Limb (tissue), 2 donors: Measurements from ENCODE around the gene AIFM3.
"Not testable (repeated sequence)": the region's sequence is repeated elsewhere in the genome, so short reads cannot be mapped to it uniquely, and the experiment has no call there.

Source experiments
- DNase-seq, 2 donors: peaks; one replicate each; pipeline ENCODE4 v3.0.0-alpha.2; 2016; ENCODE audit errors: extremely low spot score in 2 of 2

AIFM3 gene

DNA sequence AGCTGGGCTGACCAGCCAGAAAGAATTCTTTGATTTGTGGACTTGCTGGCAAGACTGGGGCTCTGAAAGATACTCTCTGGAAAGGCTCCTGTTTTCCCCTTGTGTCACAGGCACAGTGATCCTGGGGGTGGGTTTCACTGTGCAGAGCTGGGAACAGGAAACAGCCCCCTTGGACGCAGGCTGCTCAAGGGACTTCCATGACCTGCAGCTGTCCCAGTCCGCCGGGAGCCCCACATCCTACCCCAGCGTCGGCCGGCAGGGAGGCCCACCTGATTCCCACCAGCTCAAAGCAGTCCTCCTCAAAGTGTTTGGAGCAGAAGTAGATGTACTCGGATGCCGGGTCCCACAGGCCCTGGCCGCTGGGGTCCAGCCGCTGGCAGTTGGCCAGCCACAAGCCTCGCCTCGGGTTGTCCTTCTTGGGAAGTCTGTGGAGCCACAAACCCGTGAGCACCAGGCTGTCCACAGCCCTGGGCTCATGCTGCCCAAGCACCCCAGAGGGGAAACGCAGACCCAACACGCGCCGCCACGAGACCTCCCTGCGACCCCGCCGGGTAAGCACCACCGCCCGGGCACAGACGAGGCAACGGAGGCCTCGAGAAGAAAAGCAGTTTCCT lies 34.0 kb downstream of the AIFM3 start:
- no peak for DNase-seq

DNA sequence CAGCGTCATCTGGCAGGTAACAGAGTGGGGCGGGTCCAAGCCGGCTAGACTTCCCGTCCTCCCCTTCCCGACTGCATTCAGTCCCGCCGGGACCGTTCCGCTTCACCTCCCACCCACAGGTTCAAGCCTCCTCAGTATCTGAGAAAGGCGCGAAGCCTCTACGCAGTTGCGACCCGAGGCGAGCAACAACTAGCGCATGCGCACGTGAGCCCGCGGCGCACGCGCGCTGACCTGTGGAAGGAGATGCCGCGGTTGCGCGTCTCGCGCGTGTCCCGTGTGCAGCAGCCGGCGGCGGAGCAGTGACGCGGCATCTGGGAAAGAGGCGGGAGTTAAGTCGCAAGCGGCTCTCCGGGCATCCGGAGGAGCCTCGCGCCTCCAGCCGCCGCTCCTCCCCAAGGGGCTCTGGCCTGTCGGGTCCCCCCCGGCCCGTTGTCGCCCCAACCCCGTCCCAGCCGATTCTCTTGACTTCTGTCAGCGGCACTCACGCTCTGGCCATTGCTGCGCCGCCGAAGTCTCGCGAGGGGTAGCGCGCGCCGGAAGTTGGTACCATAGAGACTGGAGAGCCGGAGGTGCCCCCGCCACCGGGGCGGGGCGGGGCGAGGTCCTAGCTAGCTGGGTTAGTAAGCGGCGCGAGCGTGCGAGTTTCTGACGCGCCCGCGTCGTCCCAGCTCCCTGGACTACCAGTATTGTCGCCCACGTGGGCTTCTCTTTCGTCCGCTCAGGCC lies 34.7 kb downstream of the AIFM3 start, which contains the start of gene THAP7:
TSS of gene THAP7 (minus strand) at position 518 of the 725 bp plus-strand sequence. CDS start at position 311, 207 bp downstream.
- DNase-seq: peak; percentile 94 to 98

DNA sequence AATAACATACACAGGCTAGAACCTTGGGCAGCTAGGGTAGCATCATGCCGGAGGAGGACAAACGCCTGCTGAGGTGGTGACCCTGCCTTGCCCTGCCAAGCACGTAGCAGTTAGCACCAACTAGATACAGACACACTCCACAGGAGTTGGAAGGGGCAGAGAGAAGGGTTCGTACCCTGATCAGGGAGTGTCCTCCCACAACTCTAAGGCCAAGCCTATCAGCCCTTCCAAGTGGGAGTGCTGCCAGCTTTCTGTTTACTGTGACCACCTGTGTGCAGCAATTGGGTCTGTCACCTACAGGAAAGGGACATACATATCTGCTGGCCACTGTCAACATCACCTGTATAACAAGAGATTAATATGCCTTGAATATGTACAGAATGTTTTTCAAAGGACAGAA lies 36.7 kb downstream of the AIFM3 start:
- DNase-seq: no peak

DNA sequence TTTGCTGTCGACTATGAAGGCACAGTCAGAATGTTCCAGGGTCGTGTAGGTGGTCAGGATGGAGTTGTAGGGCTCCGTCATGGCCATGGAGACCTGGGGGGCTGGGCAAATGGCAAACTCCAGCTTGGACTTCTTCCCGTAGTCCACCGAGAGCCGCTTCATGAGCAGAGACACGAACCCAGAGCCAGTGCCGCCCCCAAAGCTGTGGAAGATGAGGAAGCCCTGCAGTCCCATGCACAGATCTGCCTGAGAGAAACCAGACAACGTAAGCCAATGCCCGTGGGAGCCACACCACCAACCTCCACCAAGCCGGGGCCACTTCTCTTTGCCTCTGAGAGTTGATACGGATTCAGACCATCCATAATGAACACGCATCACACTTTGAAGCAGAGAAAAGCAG lies 42.2 kb downstream of the AIFM3 start:
- DNase-seq: not testable (repeated sequence)

DNA sequence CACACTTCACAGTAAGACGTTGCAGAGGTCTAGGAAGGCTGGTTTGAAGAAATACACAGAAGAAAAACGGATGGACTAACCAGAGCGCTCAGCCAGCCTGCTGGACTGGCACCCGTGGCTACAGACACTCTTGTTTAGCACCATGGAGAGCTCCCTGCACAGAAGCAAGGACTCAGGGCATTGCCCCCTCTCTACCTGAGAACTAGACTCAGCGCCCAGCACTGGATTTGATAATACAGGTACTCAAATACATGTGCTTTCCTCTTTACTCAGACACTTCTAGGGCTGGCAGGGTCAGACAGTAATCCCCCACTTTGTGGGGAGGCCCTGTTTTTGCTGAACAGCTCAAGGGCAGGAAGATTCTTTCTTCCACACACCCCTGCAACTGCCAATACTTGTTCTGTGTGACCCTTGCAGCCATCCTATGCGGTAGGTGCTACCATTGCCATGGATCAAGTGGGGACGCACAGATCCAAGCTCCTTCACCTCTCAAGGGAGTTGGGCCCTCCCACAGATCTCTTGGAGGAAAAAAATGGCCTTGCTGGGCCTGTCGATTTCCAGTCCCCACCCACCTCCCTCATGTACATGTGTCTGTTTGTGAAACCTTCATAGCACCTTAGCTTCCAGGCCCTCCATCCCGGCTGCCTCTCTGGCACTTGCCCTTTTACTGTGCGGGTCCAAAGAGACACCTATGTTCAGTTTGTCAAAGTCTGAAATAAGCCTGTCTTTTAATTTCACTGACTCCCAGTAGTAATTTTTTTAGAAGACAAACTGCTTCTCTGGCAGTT lies 42.8 kb downstream of the AIFM3 start:
- peak; percentile 25 to 63 for DNase-seq

DNA sequence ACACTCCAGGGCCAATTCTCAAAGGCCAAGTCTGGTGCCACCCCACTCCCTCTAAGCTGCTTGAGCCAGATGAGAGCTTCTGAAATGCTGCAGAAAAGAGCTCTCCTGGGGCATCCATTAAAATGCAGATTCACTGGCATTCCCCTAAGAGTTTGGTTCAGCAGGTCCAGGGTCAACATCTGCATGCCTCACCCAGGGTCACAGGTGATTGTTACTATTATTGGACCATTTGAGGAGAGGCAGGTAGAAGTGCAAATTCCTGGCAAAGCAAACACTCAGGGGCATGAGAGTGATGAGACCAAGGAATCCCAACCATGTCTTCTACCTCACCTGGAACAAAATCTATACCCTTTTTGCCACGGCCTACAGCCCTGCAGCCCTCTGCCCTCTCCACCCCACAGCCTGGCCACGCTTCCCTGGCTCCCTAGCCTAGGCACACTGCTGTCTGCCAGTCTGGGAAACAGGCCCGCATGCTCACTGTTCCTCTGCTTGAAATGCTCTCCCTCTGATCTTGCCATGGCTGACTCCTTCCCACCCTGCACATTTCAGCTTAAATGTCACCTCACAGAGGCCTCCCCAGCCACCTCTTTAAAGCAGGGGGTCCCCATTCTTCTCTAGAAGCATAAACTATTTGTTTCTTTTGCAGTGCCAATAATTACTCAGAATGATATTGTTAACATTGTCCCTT lies 43.5 kb downstream of the AIFM3 start:
- DNase-seq: no peak

DNA sequence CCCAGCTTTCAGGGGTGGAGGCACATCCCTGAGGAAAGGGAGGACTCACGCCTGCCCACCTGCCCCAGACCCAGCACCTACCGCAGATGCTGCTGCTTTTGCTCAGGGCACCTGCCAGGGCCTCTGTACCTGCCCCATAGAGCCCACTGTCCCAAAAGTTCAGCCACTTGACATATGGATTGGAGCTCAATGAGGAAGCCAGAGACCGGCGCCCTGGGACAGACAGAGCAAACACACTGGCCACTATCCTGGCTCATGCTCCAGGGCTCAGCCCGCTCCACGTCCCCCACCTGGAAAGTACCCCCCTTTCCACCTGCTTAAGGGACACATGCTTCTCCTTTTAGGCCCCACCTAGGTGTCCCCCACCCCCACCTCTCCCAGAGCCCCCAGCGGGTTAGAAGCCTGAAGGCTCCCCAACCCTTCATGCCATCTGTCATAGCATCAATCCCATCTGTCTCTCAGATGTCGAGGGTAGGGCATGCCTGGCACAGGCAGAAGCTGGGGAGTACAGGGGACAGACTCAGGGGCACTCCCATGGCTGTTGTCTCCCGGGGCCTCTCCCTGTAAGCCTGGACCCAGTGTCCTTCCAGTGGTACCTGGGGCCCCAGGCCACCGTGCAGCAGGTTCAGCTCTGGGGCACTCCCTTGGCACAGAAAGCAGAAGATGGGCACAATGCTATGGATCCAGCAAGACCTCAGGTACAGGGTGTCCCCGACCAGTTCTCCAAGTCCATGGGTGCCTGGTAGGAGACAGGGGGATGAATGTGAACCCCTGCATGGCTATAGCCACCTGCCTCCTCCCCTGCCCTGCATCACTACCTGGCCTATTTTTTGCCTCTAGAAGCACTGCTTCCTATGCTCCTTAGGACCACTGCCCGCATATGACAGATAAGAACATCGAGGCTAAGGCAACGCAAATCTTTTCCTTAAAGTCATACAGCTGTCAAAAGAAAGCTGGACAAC lies 45.7 kb downstream of the AIFM3 start:
- no peak for DNase-seq

DNA sequence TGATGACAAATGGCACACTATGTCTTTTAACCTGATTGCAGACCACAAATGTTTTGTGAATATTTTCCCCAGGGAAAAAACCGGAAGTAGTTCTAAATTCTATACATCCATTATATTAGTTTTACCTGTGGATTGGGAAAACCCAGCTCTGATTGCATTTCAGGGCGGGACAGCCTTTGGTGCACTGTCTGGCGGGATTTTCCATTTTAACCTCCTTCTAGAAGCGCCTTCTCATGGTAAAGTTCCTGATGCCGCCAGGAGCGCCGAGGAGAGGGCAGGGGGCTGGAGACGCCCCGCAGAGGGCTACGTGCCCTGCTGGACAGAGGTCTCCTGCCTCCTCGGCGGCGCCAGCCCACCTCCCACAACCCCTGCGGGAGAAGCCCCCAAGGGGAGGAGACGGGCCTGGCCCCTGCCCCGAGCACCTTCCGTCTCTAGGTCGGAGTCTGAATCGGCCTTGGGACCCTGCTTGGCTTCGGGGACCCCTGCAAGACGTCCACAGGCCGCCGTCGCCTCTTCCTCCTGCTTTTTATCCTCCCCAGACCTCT lies 46.7 kb downstream of the AIFM3 start:
- DNase-seq: no peak

DNA sequence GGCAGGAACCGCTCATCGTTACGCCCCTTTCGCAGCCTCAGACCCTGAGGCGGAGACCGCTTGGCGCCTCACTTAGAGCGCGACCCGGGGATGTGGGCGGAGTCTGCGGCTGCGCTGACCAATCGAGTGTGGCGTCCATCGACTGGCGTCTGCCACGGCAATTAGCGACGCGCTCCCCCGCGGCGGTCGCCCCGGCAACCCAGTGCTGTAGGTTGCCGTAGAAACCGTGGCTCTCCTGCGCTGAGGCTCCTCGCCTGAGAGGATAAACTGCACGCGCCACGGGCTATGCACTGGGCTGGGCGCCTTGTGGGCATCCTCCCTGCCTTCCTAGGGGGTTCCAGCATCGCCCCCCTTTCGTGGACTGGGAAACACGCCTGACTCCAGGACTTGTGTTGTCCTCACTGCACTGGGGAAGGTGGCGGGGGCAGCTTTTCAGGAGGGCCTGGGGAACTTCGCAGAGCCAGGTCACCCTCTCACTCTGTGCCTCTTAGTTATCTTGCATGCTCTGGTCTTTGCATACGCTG lies 47.2 kb downstream of the AIFM3 start:
- DNase-seq: peak; percentile 90 to 92

DNA sequence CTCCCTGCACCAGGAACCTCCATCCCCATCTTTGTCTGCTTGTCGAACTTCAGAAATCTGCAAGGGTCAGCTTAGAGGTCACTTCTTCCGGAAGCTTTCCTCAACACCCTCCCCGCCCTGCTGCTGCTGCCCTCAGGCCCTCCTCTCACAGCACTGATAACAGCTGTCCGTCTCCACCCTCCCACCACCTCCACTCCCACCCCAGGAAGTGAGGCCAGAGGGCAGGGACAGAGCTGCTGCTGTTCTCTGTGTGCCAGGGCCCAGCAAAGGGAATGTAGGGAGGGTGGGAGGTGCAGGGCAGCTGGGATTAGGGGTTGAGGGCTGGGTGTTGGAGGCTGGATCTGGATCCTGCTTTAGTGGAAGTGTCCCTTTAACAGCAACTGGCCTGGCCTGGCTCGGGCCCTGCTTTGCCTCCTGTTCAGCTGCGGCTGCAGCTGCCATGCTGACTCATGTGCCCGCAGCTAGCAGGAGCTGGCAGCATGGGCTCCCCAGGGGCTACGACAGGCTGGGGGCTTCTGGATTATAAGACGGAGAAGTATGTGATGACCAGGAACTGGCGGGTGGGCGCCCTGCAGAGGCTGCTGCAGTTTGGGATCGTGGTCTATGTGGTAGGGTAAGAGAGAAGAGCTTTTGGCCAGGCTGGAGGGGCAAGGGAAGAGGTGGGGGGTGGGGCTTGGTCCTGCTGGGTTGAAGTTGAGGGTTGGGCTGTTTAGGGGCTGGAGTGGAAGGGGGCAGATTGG lies 47.8 kb downstream of the AIFM3 start, which contains the start of gene P2RX6:
TSS of gene P2RX6 (plus strand) at position 440 of the 740 bp plus-strand sequence. CDS start at position 450, 10 bp downstream.
- peak; percentile 60 to 69 for DNase-seq

DNA sequence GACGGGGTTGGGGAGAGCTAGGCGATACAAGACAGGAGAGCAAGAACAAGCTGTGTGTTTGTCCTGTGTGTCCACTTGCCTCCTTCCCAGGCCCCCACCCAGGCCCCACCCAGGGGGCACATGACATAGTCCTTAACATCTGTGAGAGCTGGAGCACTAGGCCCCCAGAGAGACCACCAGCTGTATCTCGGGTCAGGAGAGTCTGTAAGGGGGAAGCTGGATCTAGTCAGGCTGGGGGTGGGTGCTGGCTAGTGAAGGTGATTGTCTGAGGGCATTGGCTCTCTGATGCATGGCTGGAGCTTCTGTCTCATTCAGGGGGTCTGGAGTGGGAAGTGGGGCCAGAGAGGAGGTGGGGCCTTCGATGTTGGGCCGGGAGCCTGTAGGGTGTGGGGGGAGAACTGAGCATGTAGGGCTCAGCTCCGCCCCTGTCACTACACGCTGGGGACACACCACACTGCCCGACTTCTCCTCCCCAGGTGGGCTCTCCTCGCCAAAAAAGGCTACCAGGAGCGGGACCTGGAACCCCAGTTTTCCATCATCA lies 48.5 kb downstream of the AIFM3 start:
- DNase-seq: peak in 1 of 2 donors; percentile 30

DNA sequence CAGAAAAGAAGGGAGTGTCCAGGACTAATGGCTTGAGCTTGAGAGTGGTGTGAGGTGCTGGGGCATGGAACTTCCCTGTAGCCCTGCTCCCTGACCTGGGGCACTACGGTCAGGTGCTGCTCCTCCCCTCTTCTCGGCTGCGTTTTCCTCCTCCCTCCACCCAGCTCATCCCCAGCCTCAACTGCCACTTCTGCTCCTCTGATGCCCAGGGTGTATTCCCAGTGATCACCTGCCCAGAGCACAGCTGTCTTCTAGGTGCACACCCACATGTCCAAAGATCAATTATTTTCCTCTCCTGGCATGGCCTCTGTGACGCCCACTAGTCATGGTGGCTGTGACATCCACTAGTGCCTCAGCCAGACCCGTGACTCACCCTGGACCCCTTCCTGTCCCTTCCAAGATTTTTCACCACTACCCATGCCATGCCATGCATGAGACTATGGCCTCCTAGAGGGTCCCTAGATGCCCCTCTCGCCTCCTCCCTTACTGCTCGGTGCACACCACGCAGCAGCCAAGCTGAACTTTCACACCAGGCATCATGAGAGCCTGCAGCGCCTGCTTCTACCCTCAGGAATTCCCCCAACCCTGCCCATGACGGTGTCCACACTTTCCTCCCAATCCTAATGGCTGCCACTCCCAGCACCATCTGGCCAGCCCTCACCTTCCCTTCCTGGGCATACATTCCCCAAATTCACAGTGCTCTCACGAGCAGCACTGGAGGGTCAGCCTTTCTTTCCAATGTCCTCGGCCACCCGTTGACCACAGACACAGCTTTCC lies 49.8 kb downstream of the AIFM3 start:
- DNase-seq: no peak

DNA sequence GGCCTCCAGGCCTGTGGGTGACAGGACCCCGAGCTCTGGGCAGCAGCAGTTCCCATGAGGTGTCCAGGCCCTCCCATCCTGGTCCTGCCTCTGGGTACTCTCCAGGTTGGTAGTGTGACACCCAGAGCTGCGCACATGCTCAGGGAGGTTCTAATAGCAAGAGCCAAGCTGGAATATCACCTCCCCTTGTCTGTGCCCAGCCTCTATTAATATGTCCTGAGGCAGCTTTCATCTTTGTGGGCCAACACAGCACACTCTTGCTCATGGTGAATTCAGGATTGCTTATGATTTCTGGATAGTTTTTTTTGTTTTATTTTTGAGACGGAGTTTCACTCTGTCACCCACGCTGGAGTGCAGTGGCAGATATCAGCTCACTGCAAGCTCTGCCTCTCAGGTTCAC lies 51.3 kb downstream of the AIFM3 start:
- no peak for DNase-seq

DNA sequence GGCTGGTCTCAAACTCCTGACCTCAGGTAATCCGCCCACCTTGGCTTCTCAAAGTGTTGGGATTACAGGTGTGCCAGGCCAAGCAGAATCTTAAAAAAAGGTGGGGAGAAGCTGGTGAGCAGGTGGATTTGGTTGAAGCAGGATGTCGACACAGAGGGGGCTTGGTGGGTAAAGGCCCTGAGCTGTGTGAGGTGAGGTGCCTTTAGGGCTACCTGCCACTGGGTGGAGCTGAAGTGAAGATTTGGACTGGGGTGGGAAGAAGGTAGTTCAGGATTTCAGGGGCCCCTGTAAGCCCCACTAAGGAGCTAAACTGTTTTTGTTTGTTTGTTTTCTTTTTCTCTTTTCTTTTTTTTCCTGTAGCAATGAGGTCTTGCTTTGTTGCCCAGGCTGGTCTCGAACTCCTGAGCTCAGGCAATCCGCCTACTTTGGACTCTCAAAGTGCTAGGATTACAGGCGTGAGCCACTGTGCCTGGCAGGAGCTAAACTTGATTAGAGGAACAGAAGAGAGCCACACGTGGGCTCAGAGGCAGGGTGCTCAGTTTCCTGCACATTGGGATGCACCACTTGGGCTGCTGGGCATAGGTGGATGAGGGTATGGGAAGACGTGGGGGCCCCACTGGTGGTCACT lies 53.9 kb downstream of the AIFM3 start:
- DNase-seq: no peak

DNA sequence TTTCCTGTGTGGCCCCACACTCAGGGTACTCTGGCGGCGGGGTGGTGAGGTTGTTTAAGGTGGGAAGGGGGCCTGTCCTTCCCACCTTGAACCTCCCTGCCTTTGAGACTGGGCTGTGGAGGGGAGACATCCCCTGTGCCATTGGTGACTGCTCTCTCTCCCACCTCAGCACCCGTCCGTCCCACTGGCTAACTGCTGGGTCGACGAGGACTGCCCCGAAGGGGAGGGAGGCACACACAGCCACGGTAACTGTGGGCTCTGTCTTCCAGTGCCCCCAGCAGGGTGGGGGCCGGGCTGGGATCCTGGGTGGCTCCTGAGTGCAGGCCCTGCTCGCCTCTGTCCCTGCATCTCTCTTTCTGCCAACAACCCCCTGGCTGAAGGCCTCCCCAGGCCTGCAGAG lies 55.5 kb downstream of the AIFM3 start:
- no peak for DNase-seq

DNA sequence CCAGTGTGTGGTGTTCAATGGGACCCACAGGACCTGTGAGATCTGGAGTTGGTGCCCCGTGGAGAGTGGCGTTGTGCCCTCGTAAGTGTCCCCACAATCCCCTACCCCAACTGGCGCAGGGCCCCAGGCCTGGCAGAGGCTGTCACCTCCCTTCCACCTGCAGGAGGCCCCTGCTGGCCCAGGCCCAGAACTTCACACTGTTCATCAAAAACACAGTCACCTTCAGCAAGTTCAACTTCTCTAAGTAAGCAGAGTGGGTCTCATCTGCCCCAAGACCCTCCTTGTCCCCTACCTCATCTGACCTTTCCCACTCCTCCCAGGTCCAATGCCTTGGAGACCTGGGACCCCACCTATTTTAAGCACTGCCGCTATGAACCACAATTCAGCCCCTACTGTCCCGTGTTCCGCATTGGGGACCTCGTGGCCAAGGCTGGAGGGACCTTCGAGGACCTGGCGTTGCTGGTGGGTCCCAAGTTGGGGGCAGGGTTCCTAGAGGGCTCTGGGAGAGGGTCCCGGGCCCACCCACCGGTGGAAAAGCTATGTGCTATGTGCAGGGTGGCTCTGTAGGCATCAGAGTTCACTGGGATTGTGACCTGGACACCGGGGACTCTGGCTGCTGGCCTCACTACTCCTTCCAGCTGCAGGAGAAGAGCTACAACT lies 56.0 kb downstream of the AIFM3 start:
- DNase-seq: no peak

DNA sequence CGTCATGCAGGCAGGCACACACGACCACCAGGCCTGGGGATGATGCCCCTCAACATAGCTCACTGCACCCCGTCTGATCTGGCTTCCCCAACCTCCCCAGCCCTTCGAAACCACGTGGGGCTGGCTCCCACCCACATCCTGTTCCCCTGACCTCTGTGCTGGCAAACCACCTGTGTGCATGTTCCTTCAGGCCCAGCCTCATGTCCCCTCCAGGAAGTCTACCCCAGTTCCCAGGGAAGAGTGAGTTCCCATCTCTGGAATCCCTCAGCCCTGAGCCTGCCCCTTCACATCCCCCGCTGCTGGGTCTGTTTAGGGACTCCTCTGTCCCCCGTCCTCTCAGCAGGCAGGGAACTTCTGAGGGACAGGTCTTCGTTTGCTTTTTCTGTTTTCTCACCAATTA lies 58.2 kb downstream of the AIFM3 start:
- DNase-seq: no peak
